Activated effector memory CD4-positive, alpha-beta T cell treated with Interleukin-2 at 50 U/mL for 16 hours (primary cell): ENCODE measurements around the gene CREG2.

Experiments used
- DNase-seq: peaks from one replicate; pipeline ENCODE4 v3.0.0-alpha.2; 2020

The CREG2 gene

GRCh38 chr2:101408925-101409324, 21.6 kb upstream of the CREG2 start:
- DNase-seq, result no peak

- DNase-seq, result no peak
Observed at GRCh38 chr2:101405351-101405899, 18.1 kb upstream of the CREG2 start.

DNA sequence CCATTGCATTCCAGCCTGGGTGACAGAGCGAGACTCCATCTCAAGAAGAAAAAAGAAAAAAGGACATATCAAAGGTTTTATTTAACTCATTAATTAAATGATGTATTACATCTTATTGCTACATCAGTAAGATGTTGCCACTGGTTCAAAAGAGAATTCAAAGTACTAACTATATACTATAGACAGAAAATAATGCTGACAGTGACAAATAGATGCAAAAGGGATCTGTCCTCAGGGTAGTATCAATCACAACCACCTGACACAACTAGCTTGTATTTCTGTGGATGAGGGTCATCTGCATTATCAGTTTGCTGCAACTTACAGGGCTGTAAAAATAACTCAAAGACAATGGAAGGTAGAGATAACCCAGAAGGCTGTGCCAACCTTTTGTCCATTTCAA, 16.4 kb upstream of the CREG2 start:
- no peak for DNase-seq

GRCh38 chr2:101402630-101403029, 15.3 kb upstream of the CREG2 start:
- no peak for DNase-seq

DNA sequence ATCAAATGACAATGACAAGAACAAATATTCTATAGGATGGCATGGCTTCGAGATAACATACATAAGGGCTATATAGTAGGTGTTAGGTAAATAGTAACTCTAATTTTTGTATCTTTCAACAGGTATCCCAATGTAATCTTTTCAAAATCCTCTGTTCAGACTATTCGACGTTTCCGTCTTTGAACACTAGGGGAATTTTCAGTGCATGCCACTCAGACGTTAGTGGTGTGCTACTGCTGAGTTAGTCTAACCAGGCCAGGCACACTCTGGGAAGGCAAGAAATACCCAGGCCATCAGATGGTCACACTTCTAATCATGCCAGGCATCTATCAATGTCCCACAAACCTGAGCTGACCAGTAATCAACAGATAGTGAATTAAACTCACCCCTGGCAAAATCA, 14.6 kb upstream of the CREG2 start:
- no peak for DNase-seq

DNA sequence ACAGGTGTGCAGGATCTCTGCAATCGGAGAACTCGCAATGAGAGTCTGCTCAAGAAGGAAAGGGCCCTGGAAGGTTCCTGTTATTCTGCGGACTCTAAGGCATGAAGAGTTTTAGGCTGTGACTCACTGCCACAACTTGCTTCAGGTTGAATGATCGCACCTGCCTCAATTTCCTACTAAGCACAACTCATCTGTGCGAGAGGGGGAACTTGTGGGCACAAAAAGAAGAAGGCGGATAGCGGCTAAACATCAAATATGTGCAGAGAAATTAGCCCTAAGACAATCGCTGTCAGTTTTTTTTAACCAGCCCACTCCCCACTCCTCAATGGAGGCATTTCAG, 14.0 kb upstream of the CREG2 start:
- DNase-seq, result no peak

GRCh38 chr2:101400506-101401325, 13.4 kb upstream of the CREG2 start:
- DNase-seq, result no peak

- no peak for DNase-seq
Observed at GRCh38 chr2:101400048-101400447, 12.7 kb upstream of the CREG2 start.

DNA sequence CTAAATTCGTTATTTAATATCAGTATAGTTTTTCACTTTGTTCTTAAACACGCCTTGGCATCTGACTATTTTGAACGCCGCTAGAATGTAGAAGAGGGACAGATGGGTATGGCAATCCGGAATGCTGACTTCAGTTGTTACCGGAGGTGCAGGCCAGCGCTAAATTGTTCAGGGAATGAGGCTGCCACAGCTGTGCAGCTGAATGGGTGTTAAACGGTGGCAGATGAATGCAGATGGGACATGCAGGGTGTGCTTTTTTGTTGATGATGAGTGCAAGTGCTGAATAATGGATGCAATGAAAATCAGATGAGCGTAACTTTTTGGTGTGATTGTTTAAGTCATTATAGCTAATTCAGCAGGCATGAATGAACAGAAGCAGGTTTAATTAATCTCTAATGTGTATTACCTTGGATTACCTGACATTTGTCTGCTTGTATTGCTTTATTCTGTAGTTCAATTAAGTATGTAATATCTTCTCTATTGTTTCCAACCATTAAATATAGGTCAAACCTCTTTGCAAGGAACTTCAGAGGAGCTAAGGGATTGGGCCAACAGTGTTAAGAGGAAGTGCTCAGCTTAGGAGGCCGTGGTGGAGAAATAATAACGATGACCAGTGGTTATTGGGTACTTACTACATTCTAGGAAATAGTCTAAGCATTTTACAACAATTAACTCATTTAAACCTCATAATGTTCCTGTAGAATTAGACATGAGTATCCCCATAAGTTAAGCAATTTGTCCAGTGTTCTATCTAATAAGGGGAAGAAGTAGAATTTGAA, 11.9 kb upstream of the CREG2 start:
- DNase-seq, result no peak

DNA sequence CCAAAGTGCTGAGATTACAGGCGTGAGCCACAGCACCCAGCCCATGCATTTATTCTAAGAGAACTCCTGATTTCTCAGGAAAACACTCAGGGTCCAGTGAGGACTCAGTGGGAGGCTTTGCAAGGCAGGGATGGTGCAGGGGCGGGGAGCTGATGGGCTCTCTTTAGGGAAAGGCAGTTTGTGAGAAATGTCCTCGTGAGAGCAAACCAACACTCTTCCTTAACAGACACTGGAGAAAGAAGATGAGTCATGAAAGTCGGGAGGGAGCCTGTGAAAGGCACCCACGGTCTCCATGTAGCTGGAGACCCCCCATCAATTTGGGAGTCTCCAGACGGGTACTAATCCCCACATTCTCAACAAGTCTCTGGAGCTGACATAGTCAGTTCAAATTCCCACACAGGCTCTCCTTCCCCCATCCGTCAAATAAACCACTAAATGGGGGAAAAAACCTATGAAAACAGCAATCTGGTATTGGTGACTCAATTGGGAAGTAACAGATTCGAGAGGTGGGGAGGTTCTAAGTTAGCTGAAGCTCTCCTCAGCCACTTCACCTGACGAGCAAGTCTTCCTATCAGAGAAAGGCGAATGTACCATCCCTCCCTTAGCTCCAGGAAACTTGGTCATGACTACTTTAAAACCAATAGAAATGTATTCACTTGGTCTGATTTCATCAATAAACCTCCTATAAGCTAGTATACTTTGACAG, 11.0 kb upstream of the CREG2 start:
- DNase-seq, result no peak

- no peak for DNase-seq
Observed at GRCh38 chr2:101396316-101396717, 9.0 kb upstream of the CREG2 start.

GRCh38 chr2:101395545-101396315, 8.4 kb upstream of the CREG2 start:
- no peak for DNase-seq

DNA sequence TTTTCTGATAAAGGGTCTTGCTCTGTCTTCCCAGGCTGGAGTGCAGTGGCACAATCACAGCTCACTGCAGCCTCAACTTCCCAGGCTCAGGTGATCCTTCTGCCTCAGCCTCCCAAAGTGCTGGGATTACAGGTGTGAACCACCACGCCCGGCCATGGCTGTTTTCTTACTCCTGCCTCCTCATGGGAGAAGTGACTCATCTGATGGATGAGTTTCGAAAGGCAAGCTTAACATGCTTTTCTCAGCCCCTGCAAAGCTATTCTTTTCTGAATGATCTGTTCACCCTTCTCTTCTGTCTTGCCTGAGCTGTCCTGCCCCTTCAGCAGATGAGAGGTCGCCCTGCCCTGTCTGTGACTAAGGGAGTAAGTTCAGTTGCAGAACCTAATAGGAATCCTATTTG, 929 bp upstream of the CREG2 start:
- DNase-seq, result no peak

DNA sequence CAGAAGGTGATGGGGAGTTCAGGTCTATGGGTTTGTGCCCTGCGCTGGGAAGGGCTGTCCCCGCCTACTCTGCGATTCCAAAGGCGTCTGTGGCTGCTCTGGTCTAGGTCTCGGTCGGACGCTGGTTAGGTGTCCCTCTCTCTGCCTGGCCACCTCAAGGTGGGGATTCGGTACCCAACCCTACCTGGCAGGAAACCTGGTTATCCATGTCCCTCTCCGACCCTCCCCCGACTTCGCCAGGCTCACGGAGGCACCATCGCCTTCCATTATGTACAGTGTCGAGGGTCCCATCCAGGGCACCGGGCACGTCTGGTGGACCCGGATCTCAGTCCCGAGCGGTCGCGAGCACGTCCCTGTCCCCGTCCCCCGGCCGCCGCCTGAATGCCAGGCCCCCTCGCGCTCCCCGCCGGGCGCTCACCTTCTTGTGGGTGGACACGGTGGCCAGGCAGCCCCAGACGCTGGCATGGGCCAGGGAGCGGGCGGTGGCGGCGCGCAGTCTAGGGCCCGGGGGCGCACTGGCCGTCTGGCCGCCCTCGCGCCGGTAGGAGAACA, 628 bp downstream of the CREG2 start:
- DNase-seq, result no peak

DNA sequence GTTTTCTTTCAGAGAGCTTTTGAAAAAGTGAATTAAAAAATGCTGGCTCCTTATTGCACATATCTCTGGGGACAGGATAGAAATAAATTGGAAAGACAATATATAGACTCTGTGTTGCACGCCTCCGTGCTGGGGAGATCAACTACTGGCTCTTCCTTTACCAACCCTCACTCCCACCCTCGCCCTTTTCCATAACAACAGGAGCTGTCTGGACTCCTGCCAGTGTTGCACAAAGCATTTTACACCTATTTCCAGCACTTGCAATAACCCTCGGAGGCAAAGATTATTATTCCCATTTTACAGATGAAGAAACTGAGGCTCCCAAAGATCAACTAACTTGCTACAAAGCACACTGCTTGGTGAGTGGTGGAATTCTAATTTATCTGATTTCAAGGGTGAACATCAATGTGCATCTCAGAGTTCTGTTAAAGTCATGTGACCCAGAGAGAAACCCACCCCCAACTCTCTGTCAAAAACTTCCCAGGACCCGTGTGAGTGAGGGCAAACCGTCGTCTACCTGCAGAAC, 4.2 kb downstream of the CREG2 start:
- DNase-seq, result no peak

DNA sequence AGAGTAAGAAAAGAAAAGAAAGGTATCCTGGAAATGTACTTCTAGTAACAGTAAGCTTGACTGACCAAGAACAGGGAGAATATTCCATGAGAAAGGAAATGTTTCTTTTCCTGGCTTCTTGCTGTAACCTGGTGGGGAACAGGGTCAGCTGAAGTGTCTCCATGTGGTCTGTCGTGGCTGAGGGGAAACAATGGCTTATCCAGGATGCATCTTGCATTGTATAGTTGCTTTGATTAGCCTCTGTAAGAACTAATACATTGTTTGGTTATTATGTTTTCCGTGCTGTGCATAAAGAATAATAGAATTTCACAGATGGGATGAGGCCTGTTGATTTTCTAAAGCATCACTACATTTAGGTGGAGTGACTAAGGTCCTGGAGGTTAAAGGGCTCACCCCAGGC, 4.9 kb downstream of the CREG2 start:
- DNase-seq, result no peak

DNA sequence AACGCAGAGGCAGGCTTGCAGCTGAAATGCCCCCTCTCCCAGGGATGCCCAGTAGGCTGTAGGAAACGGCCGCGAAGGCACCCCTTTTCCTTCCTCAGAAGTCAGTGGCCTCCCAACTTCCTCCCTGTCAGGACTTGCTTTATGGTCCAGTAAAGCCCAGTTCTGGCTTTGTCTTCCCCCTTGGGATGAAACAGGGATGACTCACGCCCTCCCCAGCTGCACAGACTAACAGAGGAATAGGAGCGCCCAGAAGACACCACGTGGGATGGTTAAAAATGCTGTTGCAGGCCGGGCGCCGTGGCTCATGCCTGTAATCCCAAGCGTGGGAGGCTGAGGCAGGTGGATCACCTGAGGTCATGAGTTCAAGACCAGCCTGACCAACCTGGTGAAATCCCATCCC, 6.9 kb downstream of the CREG2 start:
- no peak for DNase-seq

GRCh38 chr2:101379091-101379490, 8.2 kb downstream of the CREG2 start:
- no peak for DNase-seq

- no peak for DNase-seq
Observed at GRCh38 chr2:101375653-101376052, 11.7 kb downstream of the CREG2 start.

- no peak for DNase-seq
Observed at GRCh38 chr2:101374821-101375561, 12.3 kb downstream of the CREG2 start.

- no peak for DNase-seq
Observed at GRCh38 chr2:101372792-101373191, 14.5 kb downstream of the CREG2 start.
